K562 (cell line): ENCODE results near the gene HEMK1. TPM values are rescaled to one million over a fixed set of nuclear protein-coding genes. Genes with fewer than 3 reads are reported as not detected.

Experiments
- ELF2 ChIP-seq: fragments of 250-450 bp; sonication (Bioruptor Pico); IDR thresholded peaks from 2 replicates; pipeline ENCODE4 v1.5.0; 2021; ENCODE audit warnings: mild to moderate bottlenecking
- FIP1L1 ChIP-seq: fragments of 200-400 bp; formaldehyde crosslinking; IDR thresholded peaks from 2 replicates; pipeline ENCODE4 v1.6.1; 2018; ENCODE audit warnings: mild to moderate bottlenecking, low read depth, low read length; ENCODE audit not compliant: poor library complexity, severe bottlenecking
- HDAC2 ChIP-seq: fragments of 450-650 bp; IDR thresholded peaks from 2 replicates; pipeline ENCODE4 v1.6.1; 2016; ENCODE audit warnings: mild to moderate bottlenecking
- HLTF ChIP-seq: fragments of 450-650 bp; IDR thresholded peaks from 2 replicates; pipeline ENCODE4 v1.6.1; 2016
- MYNN ChIP-seq, 2 experiments: sonication (generic); formaldehyde crosslinking in 1 of 2; IDR thresholded peaks; 2 replicates each; pipeline versions ENCODE4 v1.5.0 to v1.6.1; 2016 to 2020; ENCODE audit warnings: antibody characterized with exemption in 1 of 2, missing genetic modification reagents in 1 of 2
- NCOR1 ChIP-seq: fragments of 450-650 bp; IDR thresholded peaks from 2 replicates; pipeline ENCODE4 v1.6.1; 2016; ENCODE audit warnings: mild to moderate bottlenecking, moderate library complexity
- NR2C1 ChIP-seq, 2 experiments: fragments of 450-650 bp; IDR thresholded peaks; 2 replicates each; pipeline ENCODE4 v1.6.1; 2017; ENCODE audit warnings: mild to moderate bottlenecking in 2 of 2, antibody characterized with exemption in 1 of 2, inconsistent platforms in 1 of 2, missing compliant biosample characterization in 1 of 2, missing genetic modification characterization in 1 of 2
- NR3C1 ChIP-seq: sonication (generic); formaldehyde crosslinking; IDR thresholded peaks from 2 replicates; pipeline ENCODE4 v1.8.1; 2022; ENCODE audit warnings: missing genetic modification reagents
- PHF20 ChIP-seq: fragments of 450-650 bp; IDR thresholded peaks from 2 replicates; pipeline ENCODE4 v1.6.1; 2018; ENCODE audit not compliant: partially characterized antibody
- POLR2AphosphoS5 ChIP-seq: IDR thresholded peaks from 2 replicates; pipeline ENCODE4 v1.6.1; 2011; ENCODE audit warnings: mild to moderate bottlenecking, low read depth, low read length, moderate library complexity; ENCODE audit not compliant: control insufficient read depth, insufficient read depth
- PPARD ChIP-seq: fragments of 250-450 bp; sonication (Bioruptor Pico); IDR thresholded peaks from 2 replicates; pipeline ENCODE4 v1.8.0; 2022; ENCODE audit warnings: inconsistent platforms, mild to moderate bottlenecking, moderate library complexity
- TRIM24 ChIP-seq, 2 experiments: fragments of 450-650 bp; IDR thresholded peaks; 2 replicates each; pipeline ENCODE4 v1.6.1; 2016
- XRCC5 ChIP-seq: fragments of 200-400 bp; formaldehyde crosslinking; IDR thresholded peaks from 2 replicates; pipeline ENCODE4 v1.6.1; 2017; ENCODE audit warnings: low read depth, mild to moderate bottlenecking, low read length
- ZKSCAN1 ChIP-seq: fragments of 150-350 bp; IDR thresholded peaks from 2 replicates; pipeline ENCODE4 v1.6.1; 2016; ENCODE audit warnings: low read depth, low read length
- polyA plus RNA-seq, 8 experiments: library from polyadenylated mRNA; depleted of rRNA in 4 of 8; stranded (reverse) in 5 of 8; unstranded in 3 of 8; fragments of >200 nt; fragmentation: Nextera tagmentation in 2 of 8; fragmentation: Illumina TruSeq in 1 of 8; extraction: Ambion mirVana in 2 of 8; extraction: Trizol in 1 of 8; gene quantifications; 2 replicates each; pipeline versions ENCODE4 v1.2.1 to v1.2.3, GENCODE V29; 2011 to 2014; ENCODE audit warnings: inconsistent platforms in 1 of 8, missing spikeins in 1 of 8
- total RNA-seq, 7 experiments: library from RNA; depleted of rRNA in 6 of 7; stranded (reverse); fragments of >200 nt in 6 of 7; fragmentation: Illumina TruSeq in 2 of 7; extraction: Trizol in 2 of 7; gene quantifications; 2 replicates each; pipeline versions ENCODE4 v1.2.1 to v1.2.3, GENCODE V29; 2011 to 2021; ENCODE audit warnings: low replicate concordance in 1 of 7
- TF ChIP-seq, protein P1 (sequence below): conservative IDR thresholded peaks from 2 replicates; pipeline ENCODE4 v1.6.1; 2011; ENCODE audit warnings: low read depth, mild to moderate bottlenecking, low read length; ENCODE audit not compliant: control insufficient read depth
- TF ChIP-seq, protein P2 (sequence below): fragments of 450-650 bp; IDR thresholded peaks from 2 replicates; pipeline ENCODE4 v1.6.1; 2016; ENCODE audit warnings: mild to moderate bottlenecking
- TF ChIP-seq, protein P3 (sequence below): sonication (generic); formaldehyde crosslinking; IDR thresholded peaks from 2 replicates; pipeline ENCODE4 v1.8.1; 2023; ENCODE audit warnings: mild to moderate bottlenecking, missing genetic modification reagents, moderate library complexity
- TF ChIP-seq, protein P4 (sequence below), 2 experiments: fragments of 150-350 bp in 1 of 2; IDR thresholded peaks; 2 replicates each; pipeline ENCODE4 v1.6.1; 2012 to 2016; ENCODE audit warnings: low read depth in 2 of 2, low read length in 2 of 2, mild to moderate bottlenecking in 1 of 2, moderate library complexity in 1 of 2

HEMK1 gene
- total and polyA plus RNA-seq, 9 of the 15 experiments (the other 6 are each of a cell fraction or from before 2014, with no cell fraction given), result 2.0 to 16.8 (median 11.4) TPM

DNA sequence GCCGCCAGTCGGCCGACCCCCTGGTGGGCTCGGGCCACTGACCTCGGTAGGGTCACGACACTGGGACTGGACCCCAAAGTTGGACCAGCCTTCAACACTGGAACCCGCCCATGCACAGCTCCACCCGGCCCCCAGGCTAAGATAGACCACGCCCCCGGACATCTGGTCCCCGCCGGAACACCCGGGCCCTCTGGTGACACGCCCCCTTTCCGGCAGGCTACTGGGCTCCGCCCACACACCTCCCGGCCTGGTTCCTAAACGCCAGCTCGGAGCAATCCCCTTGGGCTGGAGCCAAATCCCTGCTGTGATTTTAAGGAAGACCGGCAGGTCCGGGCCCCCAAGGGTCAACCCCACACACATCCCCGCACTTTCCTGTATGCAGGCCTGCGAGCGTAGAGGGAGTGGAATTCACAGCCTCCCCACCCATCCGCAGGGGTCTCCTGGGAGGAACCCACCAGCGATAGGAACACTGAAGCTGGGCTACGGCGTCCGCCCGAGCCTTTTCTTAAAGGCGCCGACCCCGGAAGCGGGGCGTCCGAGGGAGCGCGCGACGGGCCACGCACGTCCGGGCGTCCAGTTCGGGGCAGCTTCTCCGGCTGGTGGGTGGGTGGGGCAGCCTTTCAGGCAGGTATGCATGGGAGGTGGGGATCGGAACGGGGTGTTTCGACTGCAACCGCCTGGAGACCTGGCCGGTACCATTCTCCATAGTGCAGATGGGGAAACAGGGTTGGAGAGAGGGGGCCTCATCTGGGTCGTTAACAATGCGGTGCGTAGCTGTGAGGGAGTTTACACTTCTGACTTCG, at the start of gene HEMK1 (continued):
- TF ChIP-seq, protein P1, sequence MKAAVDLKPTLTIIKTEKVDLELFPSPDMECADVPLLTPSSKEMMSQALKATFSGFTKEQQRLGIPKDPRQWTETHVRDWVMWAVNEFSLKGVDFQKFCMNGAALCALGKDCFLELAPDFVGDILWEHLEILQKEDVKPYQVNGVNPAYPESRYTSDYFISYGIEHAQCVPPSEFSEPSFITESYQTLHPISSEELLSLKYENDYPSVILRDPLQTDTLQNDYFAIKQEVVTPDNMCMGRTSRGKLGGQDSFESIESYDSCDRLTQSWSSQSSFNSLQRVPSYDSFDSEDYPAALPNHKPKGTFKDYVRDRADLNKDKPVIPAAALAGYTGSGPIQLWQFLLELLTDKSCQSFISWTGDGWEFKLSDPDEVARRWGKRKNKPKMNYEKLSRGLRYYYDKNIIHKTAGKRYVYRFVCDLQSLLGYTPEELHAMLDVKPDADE, result 0 out of 2 replicates have a peak, but pooled peaks have one; percentile 37
- TF ChIP-seq TRIM24 (IDR thresholded peaks at IDR 0.05), result peak in 1 of 2 experiments; percentile 98; a peak in 2 of 4 replicates
- TF ChIP-seq, protein P2, sequence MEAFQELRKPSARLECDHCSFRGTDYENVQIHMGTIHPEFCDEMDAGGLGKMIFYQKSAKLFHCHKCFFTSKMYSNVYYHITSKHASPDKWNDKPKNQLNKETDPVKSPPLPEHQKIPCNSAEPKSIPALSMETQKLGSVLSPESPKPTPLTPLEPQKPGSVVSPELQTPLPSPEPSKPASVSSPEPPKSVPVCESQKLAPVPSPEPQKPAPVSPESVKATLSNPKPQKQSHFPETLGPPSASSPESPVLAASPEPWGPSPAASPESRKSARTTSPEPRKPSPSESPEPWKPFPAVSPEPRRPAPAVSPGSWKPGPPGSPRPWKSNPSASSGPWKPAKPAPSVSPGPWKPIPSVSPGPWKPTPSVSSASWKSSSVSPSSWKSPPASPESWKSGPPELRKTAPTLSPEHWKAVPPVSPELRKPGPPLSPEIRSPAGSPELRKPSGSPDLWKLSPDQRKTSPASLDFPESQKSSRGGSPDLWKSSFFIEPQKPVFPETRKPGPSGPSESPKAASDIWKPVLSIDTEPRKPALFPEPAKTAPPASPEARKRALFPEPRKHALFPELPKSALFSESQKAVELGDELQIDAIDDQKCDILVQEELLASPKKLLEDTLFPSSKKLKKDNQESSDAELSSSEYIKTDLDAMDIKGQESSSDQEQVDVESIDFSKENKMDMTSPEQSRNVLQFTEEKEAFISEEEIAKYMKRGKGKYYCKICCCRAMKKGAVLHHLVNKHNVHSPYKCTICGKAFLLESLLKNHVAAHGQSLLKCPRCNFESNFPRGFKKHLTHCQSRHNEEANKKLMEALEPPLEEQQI, result peak; percentile 69; the same call in 1 of the 2 replicates
- peak; percentile 87 for TF ChIP-seq PHF20
- 0 out of 2 replicates have a peak, but pooled peaks have one; percentile 55 for TF ChIP-seq HLTF
- peak; percentile 37 for TF ChIP-seq FIP1L1
- peak; percentile 22; the same call in 1 of the 2 replicates for TF ChIP-seq MYNN (IDR thresholded peaks at IDR 0.05)
- TF ChIP-seq MYNN (CRISPR knock-in tag; IDR thresholded peaks at IDR 0.05), result no peak
- TF ChIP-seq, protein P3, sequence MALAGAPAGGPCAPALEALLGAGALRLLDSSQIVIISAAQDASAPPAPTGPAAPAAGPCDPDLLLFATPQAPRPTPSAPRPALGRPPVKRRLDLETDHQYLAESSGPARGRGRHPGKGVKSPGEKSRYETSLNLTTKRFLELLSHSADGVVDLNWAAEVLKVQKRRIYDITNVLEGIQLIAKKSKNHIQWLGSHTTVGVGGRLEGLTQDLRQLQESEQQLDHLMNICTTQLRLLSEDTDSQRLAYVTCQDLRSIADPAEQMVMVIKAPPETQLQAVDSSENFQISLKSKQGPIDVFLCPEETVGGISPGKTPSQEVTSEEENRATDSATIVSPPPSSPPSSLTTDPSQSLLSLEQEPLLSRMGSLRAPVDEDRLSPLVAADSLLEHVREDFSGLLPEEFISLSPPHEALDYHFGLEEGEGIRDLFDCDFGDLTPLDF (CRISPR knock-in tag), result no peak
- TF ChIP-seq NCOR1, result peak; percentile 36
- TF ChIP-seq ELF2 (CRISPR knock-in tag), result peak; percentile 96
- TF ChIP-seq NR3C1, result no peak
- TF ChIP-seq, protein P4, sequence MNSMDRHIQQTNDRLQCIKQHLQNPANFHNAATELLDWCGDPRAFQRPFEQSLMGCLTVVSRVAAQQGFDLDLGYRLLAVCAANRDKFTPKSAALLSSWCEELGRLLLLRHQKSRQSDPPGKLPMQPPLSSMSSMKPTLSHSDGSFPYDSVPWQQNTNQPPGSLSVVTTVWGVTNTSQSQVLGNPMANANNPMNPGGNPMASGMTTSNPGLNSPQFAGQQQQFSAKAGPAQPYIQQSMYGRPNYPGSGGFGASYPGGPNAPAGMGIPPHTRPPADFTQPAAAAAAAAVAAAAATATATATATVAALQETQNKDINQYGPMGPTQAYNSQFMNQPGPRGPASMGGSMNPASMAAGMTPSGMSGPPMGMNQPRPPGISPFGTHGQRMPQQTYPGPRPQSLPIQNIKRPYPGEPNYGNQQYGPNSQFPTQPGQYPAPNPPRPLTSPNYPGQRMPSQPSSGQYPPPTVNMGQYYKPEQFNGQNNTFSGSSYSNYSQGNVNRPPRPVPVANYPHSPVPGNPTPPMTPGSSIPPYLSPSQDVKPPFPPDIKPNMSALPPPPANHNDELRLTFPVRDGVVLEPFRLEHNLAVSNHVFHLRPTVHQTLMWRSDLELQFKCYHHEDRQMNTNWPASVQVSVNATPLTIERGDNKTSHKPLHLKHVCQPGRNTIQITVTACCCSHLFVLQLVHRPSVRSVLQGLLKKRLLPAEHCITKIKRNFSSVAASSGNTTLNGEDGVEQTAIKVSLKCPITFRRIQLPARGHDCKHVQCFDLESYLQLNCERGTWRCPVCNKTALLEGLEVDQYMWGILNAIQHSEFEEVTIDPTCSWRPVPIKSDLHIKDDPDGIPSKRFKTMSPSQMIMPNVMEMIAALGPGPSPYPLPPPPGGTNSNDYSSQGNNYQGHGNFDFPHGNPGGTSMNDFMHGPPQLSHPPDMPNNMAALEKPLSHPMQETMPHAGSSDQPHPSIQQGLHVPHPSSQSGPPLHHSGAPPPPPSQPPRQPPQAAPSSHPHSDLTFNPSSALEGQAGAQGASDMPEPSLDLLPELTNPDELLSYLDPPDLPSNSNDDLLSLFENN (IDR thresholded peaks at IDR 0.05; ENCODE audit: low read depth in 2 of 2, low read length in 2 of 2), result 0 out of 4 replicates have a peak, but pooled peaks of 1 of the 2 experiments have one; percentile 7
- TF ChIP-seq XRCC5, result peak; percentile 89
- TF ChIP-seq POLR2AphosphoS5, result peak; percentile 47; the same call in 1 of the 2 replicates
- no peak for TF ChIP-seq PPARD (CRISPR knock-in tag)
- 0 out of 2 replicates have a peak, but pooled peaks have one; percentile 14 for TF ChIP-seq ZKSCAN1
- peak; percentile 88 for TF ChIP-seq NR2C1 (IDR thresholded peaks at IDR 0.05)
- TF ChIP-seq NR2C1 (tag; IDR thresholded peaks at IDR 0.05), result peak; percentile 93
- TF ChIP-seq HDAC2, result peak; percentile 86
